ENCODE measurements around the gene ZFC3H1.

The ZFC3H1 gene

GRCh38 chr12:71562676-71563595 lies 100.7 kb downstream of the ZFC3H1 start:
- no CpG with 5 or more reads among the region's 11 CpGs for WGBS (ENCODE audit: insufficient coverage, insufficient read length)
- Histone ChIP-seq H3K9me3 (ENCODE audit: control insufficient read depth, insufficient read depth, low read length) (no peaks in the 10 kb centered on the region), H3K4me1 (ENCODE audit: control insufficient read depth, insufficient read depth, low read length) (peaks cover 3% of the 10 kb centered on the region; the same call in 1 of the 2 replicates), H3K4me3 (ENCODE audit: low read length) (no peak overlapping the region), H3K36me3 (ENCODE audit: control insufficient read depth, insufficient read depth, low read length) (no peaks in the 10 kb centered on the region), H3K27me3 (ENCODE audit: control insufficient read depth, insufficient read depth, low read length) (no peaks in the 10 kb centered on the region), H3K27ac (ENCODE audit: low read length) (no peak overlapping the region)
- no peak for DNase-seq (ENCODE audit: low read depth, low spot score)

Measured in iPS DF 6.9 (cell line).